COLO668 (cell line): ENCODE data around the gene GBP4.

ENCODE experiments used
- DNase-seq: peaks from one replicate; lab custom pipeline; 2025; ENCODE audit not compliant: unreplicated experiment; lab: John Stamatoyannopoulos, UW

The GBP4 gene

GRCh38 chr1:89171067-89171438, 27.7 kb downstream of the GBP4 start:
- DNase-seq = no peak

DNA sequence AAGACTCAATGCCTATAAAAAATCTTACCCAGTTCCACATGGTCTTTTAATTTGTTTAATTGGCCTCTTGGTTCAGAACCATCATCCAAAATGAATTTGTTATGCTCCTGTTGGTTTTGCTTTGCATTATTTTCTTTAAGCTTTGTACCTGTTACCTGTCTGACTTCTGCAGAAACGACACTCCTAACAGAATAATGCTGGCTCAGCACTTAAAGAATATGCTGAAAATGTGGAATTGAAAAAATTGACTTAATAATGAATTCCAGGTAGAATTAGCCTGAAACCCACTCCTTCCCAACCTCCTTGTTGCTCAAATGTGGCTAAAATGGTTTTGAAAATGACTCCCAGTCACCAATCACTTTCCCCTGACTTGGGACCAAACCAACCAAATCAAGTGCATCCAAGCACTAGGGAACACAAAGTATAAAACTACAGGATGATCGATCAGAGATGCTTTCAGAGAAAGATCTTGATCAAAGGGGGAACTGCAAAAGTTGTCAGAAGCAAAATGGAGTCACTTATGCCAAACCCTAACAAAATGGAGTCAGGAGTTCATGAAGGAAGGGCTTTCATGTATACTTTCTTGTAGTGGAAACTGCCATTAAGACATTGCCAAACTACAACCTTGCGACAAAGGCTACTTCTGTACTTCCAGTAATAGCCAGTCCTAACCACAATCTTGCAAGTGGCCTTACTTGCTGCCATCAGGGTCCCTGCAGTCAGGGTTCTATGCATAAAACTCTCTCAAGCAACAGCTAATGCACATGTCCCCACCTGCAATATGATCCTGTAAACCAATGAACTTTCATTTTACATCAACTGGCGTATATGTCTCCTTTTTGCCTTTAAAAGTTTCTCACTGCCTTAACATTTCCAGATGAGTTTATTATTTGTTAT, 28.3 kb downstream of the GBP4 start:
- DNase-seq = no peak

- no peak for DNase-seq
Measured at GRCh38 chr1:89169166-89169565, 29.6 kb downstream of the GBP4 start.

GRCh38 chr1:89167590-89168230, 31.0 kb downstream of the GBP4 start:
- no peak for DNase-seq

DNA sequence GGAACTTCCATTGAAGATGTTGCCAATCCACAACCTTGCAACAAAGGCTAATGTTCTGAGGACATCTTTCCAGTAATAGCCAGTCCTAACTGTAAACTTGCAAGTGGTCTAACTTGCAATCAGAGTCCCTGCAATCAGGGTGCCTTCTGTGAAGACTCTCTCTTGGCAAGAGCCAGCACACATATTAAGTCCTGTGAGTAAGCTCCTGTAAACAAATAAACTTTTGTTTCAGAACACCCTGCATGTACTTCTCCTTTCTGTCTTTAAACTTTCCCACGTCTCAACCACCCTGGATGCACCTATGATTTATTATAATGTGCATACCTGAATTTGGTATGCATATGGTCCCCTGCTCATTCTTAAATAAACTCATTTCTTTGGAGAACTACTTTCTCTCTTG, 32.0 kb downstream of the GBP4 start:
- no peak for DNase-seq

GRCh38 chr1:89165811-89166210, 32.9 kb downstream of the GBP4 start:
- no peak for DNase-seq

GRCh38 chr1:89151047-89151446, 47.7 kb downstream of the GBP4 start:
- no peak for DNase-seq

- no peak for DNase-seq
Measured at GRCh38 chr1:89149976-89150375, 48.8 kb downstream of the GBP4 start.

DNA sequence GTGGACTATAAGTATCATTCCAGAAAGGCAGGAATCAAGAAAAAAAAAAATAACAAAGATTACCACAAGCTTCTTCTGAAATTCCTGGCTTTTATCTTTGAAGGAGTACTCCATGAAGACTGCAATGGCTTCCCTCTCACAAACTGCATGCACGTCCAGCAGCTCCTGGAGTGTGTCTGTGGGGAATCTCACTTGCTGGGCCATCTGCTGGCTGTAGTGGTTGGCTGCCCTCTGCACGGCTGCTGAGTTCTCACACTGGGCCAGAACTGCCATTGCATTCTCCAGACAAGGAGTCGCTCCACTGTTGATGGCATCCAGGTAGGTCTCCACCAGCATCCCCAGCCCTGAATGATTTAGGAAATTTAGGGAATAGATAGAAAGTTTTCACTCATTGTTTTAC, 49.5 kb downstream of the GBP4 start:
- no peak for DNase-seq

DNA sequence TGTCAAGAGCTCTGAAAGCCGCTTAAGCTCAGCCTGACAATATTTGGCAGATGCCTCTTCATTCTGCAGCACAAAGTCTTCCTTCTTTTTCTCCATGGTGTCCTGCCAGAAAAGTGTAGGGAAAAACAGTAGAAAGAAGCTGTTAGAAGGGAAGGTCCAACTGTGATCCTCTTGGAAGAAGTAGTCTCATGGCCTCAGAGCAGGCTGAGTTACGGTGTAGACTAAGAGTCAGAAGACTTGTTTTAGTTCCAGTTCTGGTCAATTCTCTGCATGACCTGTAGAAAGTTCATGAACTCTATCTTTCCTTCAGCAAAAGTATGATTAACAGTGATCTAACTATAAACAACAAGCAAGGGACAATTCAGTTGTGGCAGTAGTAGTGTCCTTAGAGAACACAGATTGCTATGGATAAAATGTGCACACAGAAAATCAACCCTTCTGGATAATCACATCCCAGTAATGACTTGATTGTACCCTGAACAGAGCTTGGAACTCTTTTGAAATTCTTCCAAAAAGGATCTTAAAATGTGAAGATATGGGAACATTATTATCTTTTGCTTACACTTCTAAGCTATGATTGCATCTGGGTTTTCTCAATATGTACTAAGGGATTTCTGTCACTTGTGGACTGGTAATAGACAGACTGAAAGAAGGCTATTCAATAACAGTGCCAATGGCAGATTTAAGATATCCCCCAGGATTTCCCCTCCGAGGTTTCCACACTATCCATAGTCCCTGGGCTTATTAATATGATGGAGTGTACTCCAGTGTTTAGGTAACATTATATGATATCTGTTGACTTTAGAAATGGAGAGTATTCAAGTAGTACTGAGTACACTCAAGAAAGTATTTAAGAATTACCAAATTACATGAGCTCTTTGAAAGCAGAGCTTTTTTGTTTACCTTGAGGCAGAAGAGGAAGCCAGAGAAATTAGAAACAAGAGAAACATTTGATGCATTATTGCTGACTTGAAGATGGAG, 50.8 kb downstream of the GBP4 start:
- no peak for DNase-seq

DNA sequence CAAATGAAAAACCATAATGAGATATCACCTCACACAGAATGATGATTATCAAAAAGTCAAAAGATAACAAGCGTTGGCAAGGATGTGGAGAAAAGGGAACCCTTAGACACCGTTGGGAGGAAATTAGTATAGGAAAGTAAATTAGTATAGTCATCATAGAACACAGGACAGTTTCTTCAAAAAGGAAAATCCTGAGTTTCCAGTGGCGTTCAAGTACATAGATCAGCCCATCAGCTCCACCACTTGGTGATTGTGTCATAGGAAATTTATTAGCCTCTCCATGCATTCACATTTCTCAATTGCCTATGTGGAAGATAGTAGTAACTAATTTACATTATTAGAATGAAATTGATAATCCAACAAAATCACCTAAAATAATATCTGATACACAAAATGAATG, 52.0 kb downstream of the GBP4 start:
- no peak for DNase-seq

DNA sequence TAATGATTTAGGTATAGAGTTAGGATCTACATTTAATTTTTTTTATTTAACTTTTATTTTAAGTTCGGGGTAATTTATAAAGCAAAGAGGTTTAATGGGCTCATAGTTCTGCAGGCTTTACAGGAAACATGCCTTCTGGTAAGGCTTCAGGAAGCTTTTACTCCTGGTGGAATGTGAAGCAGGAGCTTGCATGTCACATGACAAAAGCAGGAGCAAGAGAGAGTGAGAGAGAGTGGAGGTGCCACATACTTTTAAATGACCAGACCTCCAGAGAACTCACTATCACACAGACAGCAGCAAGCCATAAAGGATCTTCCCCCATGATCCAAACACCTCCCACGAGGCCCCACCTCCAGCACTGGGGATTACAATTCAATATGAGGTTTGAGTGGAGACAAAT, 55.3 kb downstream of the GBP4 start:
- DNase-seq = no peak

DNA sequence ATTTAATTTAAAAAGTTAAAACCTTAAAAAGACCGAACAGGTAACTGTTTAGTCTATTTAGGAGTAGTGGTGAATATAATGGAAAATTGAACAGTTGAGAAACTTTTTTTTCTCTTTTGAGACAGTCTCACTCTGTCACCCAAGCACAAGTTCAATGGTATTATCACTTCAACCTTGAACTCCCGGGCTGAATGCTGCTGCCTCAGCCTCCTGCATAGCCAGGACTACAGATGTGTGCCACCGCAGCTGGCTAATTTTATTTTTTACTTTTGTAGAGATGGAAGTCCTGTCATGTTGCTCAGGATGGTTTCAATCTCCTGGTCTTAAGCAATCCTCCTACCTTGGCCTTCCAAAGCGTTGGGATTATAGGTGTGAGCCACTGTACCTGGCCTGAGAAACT, 56.6 kb downstream of the GBP4 start:
- DNase-seq = no peak

GRCh38 chr1:89133747-89134146, 65.0 kb downstream of the GBP4 start:
- no peak for DNase-seq
